Gastrocnemius medialis (tissue), 4 donors: ENCODE measurements around the gene SETBP1. TPM values are rescaled to one million over a fixed set of nuclear protein-coding genes. Genes with fewer than 3 reads are reported as not detected.

Experiments used
- ATAC-seq, 2 donors: fragments of 150-250 bp; one replicate each; pipeline ENCODE4 v1.9.1; 2016
- DNase-seq, 2 donors: peaks; one replicate each; pipeline ENCODE4 v3.0.0-alpha.2; 2019
- H3K27ac ChIP-seq, 4 donors: fragments of 200-600 bp; sonication (generic); 1 replicate in 1 of 4; 2 replicates in 3 of 4; pipeline ENCODE4 v1.5.1; 2016 to 2018; ENCODE audit warnings: mild to moderate bottlenecking in 2 of 4, moderate library complexity in 1 of 4
- H3K27me3 ChIP-seq, 3 donors: fragments of 200-600 bp; sonication (generic) in 2 of 3; 1 replicate in 1 of 3; 2 replicates in 2 of 3; pipeline versions ENCODE4 v1.5.1 to v1.6.0; 2016 to 2019; ENCODE audit warnings: mild to moderate bottlenecking in 1 of 3, moderate library complexity in 1 of 3
- H3K36me3 ChIP-seq, 2 donors: fragments of 200-600 bp; sonication (generic) in 1 of 2; one replicate each; pipeline ENCODE4 v1.5.1; 2017 to 2018
- H3K4me1 ChIP-seq, 2 donors: fragments of 200-600 bp; sonication (generic) in 1 of 2; one replicate each; pipeline ENCODE4 v1.5.1; 2016 to 2017; ENCODE audit warnings: mild to moderate bottlenecking in 2 of 2
- H3K4me3 ChIP-seq, 4 donors: fragments of 200-600 bp; sonication (generic) in 3 of 4; 1 replicate in 1 of 4; 2 replicates in 3 of 4; pipeline ENCODE4 v1.5.1; 2016 to 2019; ENCODE audit warnings: mild to moderate bottlenecking in 2 of 4
- H3K9me3 ChIP-seq, 3 donors: fragments of 200-600 bp; sonication (generic) in 2 of 3; 1 replicate in 1 of 3; 2 replicates in 2 of 3; pipeline ENCODE4 v1.5.1; 2016 to 2019
- POLR2A ChIP-seq, 2 donors: fragments of 450-650 bp; IDR thresholded peaks; one replicate each; pipeline ENCODE4 v1.6.1; 2017; ENCODE audit warnings: antibody characterized with exemption in 2 of 2, mild to moderate bottlenecking in 2 of 2, moderate library complexity in 2 of 2
- in situ Hi-C, 4 donors: fragments of 200-750 bp; cut with MboI; loops; one replicate each; pipeline versions ENCODE4 v1.15.0 to v1.8.0; 2017; ENCODE audit warnings: low sequenced_read_pairs in 4 of 4
- intact Hi-C: fragments of 100-400 bp; cut with DNase I; formaldehyde crosslinking; loops from one replicate; pipeline ENCODE4 v1.15.1; 2023; ENCODE audit warnings: low total_unique reads
- total RNA-seq, 4 donors: library from RNA; depleted of rRNA; stranded (reverse); fragments of >200 nt; gene quantifications; one replicate each; pipeline versions ENCODE4 v1.1.0 to v1.2.3, GENCODE V29; 2016
- TF ChIP-seq, protein P1 (sequence below), 5 experiments: fragments of 450-650 bp in 3 of 5; fragments of 200-600 bp in 2 of 5; sonication (generic) in 2 of 5; IDR thresholded peaks in 4 of 5; conservative IDR thresholded peaks in 1 of 5; 1 replicate in 4 of 5; 2 replicates in 1 of 5; pipeline ENCODE4 v1.5.1; 2016 to 2019; ENCODE audit warnings: antibody characterized with exemption in 5 of 5, mild to moderate bottlenecking in 3 of 5, moderate library complexity in 3 of 5

Gene SETBP1
- total RNA-seq, 4 donors from 2014 or later = 9.2 to 20.0 (median 15.3) TPM

GRCh38 chr18:45019469-45019868 lies 338.8 kb downstream of the SETBP1 start:
- no peak overlapping the region for H3K27ac ChIP-seq
- peaks cover 9 to 19% of the 10 kb centered on the region in 2 donors for H3K4me1 ChIP-seq
- H3K27me3 ChIP-seq = no peaks in the 10 kb centered on the region
- in situ Hi-C loops (no loop called here), intact Hi-C loops (no loop called here)
- no peak overlapping the region for H3K4me3 ChIP-seq
- DNase-seq = no peak
- TF ChIP-seq POLR2A (IDR thresholded peaks at IDR 0.05) = no peak
- TF ChIP-seq, protein P1, sequence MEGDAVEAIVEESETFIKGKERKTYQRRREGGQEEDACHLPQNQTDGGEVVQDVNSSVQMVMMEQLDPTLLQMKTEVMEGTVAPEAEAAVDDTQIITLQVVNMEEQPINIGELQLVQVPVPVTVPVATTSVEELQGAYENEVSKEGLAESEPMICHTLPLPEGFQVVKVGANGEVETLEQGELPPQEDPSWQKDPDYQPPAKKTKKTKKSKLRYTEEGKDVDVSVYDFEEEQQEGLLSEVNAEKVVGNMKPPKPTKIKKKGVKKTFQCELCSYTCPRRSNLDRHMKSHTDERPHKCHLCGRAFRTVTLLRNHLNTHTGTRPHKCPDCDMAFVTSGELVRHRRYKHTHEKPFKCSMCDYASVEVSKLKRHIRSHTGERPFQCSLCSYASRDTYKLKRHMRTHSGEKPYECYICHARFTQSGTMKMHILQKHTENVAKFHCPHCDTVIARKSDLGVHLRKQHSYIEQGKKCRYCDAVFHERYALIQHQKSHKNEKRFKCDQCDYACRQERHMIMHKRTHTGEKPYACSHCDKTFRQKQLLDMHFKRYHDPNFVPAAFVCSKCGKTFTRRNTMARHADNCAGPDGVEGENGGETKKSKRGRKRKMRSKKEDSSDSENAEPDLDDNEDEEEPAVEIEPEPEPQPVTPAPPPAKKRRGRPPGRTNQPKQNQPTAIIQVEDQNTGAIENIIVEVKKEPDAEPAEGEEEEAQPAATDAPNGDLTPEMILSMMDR (IDR thresholded peaks at IDR 0.05 in 4 of 5, conservative IDR thresholded peaks at IDR 0.05 in 1 of 5) = no peak
- H3K9me3 ChIP-seq = no peaks in the 10 kb centered on the region
- no peak for ATAC-seq
- no peaks in the 10 kb centered on the region for H3K36me3 ChIP-seq

DNA sequence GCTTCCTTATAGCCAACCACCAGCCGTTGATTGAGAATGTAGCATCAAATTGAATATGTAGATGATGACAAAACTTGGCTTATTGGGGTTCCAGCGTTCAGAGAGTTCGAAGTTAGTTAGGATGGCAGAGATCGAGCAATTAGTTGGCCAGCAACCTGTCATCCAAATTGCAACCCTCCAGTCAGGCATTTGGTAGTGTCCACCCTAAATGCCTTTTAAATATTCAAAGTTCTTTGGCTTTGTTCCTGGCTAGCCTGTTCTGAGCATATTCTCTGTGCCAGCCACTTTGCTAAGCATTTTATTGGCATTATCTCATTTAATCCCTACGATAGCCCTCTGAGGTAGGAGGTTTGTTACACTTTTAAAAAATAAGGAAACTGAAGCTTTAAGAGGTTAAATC lies 342.8 kb downstream of the SETBP1 start:
- no peaks in the 10 kb centered on the region for H3K9me3 ChIP-seq
- no peaks in the 10 kb centered on the region for H3K27me3 ChIP-seq
- no peaks in the 10 kb centered on the region for H3K36me3 ChIP-seq
- in situ Hi-C loops (no loop called here), intact Hi-C loops (no loop called here)
- DNase-seq (no peak), ATAC-seq (no peak)
- H3K27ac ChIP-seq = no peak overlapping the region
- TF ChIP-seq, protein P1 (IDR thresholded peaks at IDR 0.05 in 4 of 5, conservative IDR thresholded peaks at IDR 0.05 in 1 of 5) = no peak
- no peak for TF ChIP-seq POLR2A (IDR thresholded peaks at IDR 0.05)
- H3K4me3 ChIP-seq = no peak overlapping the region
- no peaks in the 10 kb centered on the region for H3K4me1 ChIP-seq

GRCh38 chr18:45024357-45025088 lies 343.8 kb downstream of the SETBP1 start:
- no peak for ATAC-seq
- Histone ChIP-seq H3K9me3 (no peaks in the 10 kb centered on the region), H3K36me3 (no peaks in the 10 kb centered on the region), H3K27me3 (no peaks in the 10 kb centered on the region), H3K27ac (no peak overlapping the region), H3K4me3 (no peak overlapping the region), H3K4me1 (no peaks in the 10 kb centered on the region)
- in situ Hi-C loops = no loop called here
- TF ChIP-seq, protein P1 (IDR thresholded peaks at IDR 0.05 in 4 of 5, conservative IDR thresholded peaks at IDR 0.05 in 1 of 5) = no peak
- TF ChIP-seq POLR2A (IDR thresholded peaks at IDR 0.05) = no peak
- intact Hi-C loops = no loop called here
- no peak for DNase-seq

GRCh38 chr18:45025089-45025450 lies 344.4 kb downstream of the SETBP1 start:
- in situ Hi-C loops (no loop called here), intact Hi-C loops (no loop called here)
- H3K27ac ChIP-seq = no peak overlapping the region
- ATAC-seq (no peak), DNase-seq (no peak)
- TF ChIP-seq, protein P1 (IDR thresholded peaks at IDR 0.05 in 4 of 5, conservative IDR thresholded peaks at IDR 0.05 in 1 of 5) = no peak
- H3K36me3 ChIP-seq = no peaks in the 10 kb centered on the region
- no peaks in the 10 kb centered on the region for H3K9me3 ChIP-seq
- H3K4me1 ChIP-seq = no peaks in the 10 kb centered on the region
- H3K27me3 ChIP-seq = no peaks in the 10 kb centered on the region
- H3K4me3 ChIP-seq = no peak overlapping the region

- no peak overlapping the region for H3K4me3 ChIP-seq
- intact Hi-C loops (no loop called here), in situ Hi-C loops (no loop called here)
- no peak overlapping the region for H3K27ac ChIP-seq
- DNase-seq = no peak
- no peaks in the 10 kb centered on the region for H3K9me3 ChIP-seq
- TF ChIP-seq, protein P1 (IDR thresholded peaks at IDR 0.05 in 4 of 5, conservative IDR thresholded peaks at IDR 0.05 in 1 of 5) = no peak
- TF ChIP-seq POLR2A (IDR thresholded peaks at IDR 0.05) = no peak
- no peaks in the 10 kb centered on the region for H3K27me3 ChIP-seq
- no peak for ATAC-seq
- H3K4me1 ChIP-seq = no peaks in the 10 kb centered on the region
- no peaks in the 10 kb centered on the region for H3K36me3 ChIP-seq
These were observed 345.5 kb downstream of the SETBP1 start for GRCh38 chr18:45026162-45026561.
